ENCODE measurements around the gene EPB41L5.

Gene EPB41L5

DNA sequence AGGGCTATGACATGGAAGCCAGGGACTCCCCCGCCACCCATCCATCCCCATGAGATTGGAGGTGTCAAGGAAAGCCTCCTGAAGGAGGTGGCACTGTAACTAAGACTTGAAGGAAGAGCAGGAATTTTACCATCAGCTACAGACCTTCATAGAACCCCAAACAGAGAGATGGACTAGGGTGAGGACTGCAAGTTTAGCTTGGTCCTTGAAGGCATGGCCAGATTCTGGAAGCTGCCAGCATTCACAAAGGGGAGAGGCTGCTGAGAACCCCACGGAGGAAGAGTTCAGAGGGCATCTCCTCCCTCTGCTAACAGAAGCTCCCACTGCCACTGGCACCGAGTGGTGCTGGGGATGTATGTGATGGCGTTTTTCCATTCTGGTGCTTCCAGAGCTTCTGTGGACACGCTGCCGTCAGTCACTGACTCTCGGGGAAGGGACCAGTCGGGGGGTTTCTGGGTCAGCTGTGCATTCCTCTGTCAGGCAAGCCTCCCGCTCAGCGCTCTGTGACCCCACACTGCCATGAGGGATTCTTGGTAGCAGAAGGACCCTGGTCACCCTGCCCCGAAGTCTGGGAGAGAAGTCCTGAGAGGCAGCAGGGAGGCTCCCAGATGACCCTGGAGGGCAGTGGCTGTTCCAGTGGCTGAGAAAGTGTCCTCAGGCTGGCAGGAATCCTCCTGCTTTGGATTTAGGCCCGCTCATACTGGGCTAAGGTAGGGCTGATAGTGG, 192.2 kb downstream of the EPB41L5 start:
- H3K4me2 ChIP-seq (ENCODE audit: low read depth, low read length), result no peak overlapping the region
- H3K9me3 ChIP-seq (replicated peaks; ENCODE audit: insufficient read depth, low read length), result no peaks in the 10 kb centered on the region
- H3K9ac ChIP-seq (ENCODE audit: low read length), result no peak overlapping the region
- H2AFZ ChIP-seq (ENCODE audit: low read length), result no peak overlapping the region
- H3F3A ChIP-seq (ENCODE audit: insufficient read depth, low read length), result no peaks in the 10 kb centered on the region
- no peaks in the 10 kb centered on the region for H3K9me2 ChIP-seq (replicated peaks; ENCODE audit: insufficient read depth, low read length)
- no peaks in the 10 kb centered on the region for H3K27me3 ChIP-seq (replicated peaks; ENCODE audit: insufficient read depth, low read length)
- H3K36me3 ChIP-seq (replicated peaks; ENCODE audit: insufficient read depth, low read length), result no peaks in the 10 kb centered on the region
- no peak overlapping the region for H3K27ac ChIP-seq (ENCODE audit: low read length)
- no peaks in the 10 kb centered on the region for H3K79me2 ChIP-seq (ENCODE audit: low read length)
- DNase-seq, result no peak
- no peaks in the 10 kb centered on the region for H4K20me1 ChIP-seq (ENCODE audit: insufficient read depth, low read length)
- no peaks in the 10 kb centered on the region for H3K4me1 ChIP-seq (ENCODE audit: low read length)
- H3K4me3 ChIP-seq (ENCODE audit: low read length), result no peak overlapping the region
- TF ChIP-seq EZH2phosphoT487 (IDR thresholded peaks at IDR 0.05; ENCODE audit: low read length), result no peak
- TF ChIP-seq, protein P1, sequence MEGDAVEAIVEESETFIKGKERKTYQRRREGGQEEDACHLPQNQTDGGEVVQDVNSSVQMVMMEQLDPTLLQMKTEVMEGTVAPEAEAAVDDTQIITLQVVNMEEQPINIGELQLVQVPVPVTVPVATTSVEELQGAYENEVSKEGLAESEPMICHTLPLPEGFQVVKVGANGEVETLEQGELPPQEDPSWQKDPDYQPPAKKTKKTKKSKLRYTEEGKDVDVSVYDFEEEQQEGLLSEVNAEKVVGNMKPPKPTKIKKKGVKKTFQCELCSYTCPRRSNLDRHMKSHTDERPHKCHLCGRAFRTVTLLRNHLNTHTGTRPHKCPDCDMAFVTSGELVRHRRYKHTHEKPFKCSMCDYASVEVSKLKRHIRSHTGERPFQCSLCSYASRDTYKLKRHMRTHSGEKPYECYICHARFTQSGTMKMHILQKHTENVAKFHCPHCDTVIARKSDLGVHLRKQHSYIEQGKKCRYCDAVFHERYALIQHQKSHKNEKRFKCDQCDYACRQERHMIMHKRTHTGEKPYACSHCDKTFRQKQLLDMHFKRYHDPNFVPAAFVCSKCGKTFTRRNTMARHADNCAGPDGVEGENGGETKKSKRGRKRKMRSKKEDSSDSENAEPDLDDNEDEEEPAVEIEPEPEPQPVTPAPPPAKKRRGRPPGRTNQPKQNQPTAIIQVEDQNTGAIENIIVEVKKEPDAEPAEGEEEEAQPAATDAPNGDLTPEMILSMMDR (IDR thresholded peaks at IDR 0.05; ENCODE audit: low read length), result no peak
- no peak for TF ChIP-seq EZH2 (optimal IDR thresholded peaks at IDR 0.05; ENCODE audit: low read depth, low read length)

DNA sequence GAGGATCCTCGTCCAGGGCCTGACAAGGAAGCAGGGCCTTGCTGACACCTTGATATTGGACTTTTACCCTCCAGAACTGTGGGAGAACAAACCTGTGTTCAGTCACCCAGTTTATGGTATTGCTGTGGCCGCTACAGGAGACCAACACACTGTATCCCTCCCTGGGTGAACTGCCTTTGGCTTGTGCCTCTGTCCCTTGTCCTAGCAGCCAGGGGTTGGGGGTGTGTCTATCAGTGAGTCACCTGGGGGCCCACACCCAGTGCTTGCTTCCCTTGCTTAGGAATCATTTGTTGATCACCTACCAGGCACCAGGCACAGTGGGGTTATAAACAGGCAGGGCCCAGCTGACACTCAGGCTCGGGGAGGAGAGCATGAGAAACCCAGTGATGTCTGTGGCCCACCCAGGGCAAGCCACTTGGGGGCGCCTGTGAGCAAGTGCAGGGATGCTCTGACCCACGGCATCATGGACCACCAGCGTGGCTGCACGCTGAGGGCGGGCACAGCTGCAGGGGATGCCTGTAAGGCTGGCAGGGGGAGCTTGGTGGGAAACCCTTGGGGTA, 193.2 kb downstream of the EPB41L5 start:
- H3K27me3 ChIP-seq (replicated peaks; ENCODE audit: insufficient read depth, low read length), result no peaks in the 10 kb centered on the region
- no peak overlapping the region for H3K27ac ChIP-seq (ENCODE audit: low read length)
- TF ChIP-seq EZH2phosphoT487 (IDR thresholded peaks at IDR 0.05; ENCODE audit: low read length), result no peak
- TF ChIP-seq, protein P1 (IDR thresholded peaks at IDR 0.05; ENCODE audit: low read length), result peak; percentile 44
- no peak for DNase-seq
- no peak overlapping the region for H2AFZ ChIP-seq (ENCODE audit: low read length)
- H3K79me2 ChIP-seq (ENCODE audit: low read length), result no peaks in the 10 kb centered on the region
- H3F3A ChIP-seq (ENCODE audit: insufficient read depth, low read length), result no peaks in the 10 kb centered on the region
- H3K9me3 ChIP-seq (replicated peaks; ENCODE audit: insufficient read depth, low read length), result no peaks in the 10 kb centered on the region
- H3K4me2 ChIP-seq (ENCODE audit: low read depth, low read length), result no peak overlapping the region
- no peaks in the 10 kb centered on the region for H3K9me2 ChIP-seq (replicated peaks; ENCODE audit: insufficient read depth, low read length)
- H3K36me3 ChIP-seq (replicated peaks; ENCODE audit: insufficient read depth, low read length), result no peaks in the 10 kb centered on the region
- no peak overlapping the region for H3K4me3 ChIP-seq (ENCODE audit: low read length)
- no peak overlapping the region for H3K9ac ChIP-seq (ENCODE audit: low read length)
- no peaks in the 10 kb centered on the region for H4K20me1 ChIP-seq (ENCODE audit: insufficient read depth, low read length)
- H3K4me1 ChIP-seq (ENCODE audit: low read length), result no peaks in the 10 kb centered on the region

DNA sequence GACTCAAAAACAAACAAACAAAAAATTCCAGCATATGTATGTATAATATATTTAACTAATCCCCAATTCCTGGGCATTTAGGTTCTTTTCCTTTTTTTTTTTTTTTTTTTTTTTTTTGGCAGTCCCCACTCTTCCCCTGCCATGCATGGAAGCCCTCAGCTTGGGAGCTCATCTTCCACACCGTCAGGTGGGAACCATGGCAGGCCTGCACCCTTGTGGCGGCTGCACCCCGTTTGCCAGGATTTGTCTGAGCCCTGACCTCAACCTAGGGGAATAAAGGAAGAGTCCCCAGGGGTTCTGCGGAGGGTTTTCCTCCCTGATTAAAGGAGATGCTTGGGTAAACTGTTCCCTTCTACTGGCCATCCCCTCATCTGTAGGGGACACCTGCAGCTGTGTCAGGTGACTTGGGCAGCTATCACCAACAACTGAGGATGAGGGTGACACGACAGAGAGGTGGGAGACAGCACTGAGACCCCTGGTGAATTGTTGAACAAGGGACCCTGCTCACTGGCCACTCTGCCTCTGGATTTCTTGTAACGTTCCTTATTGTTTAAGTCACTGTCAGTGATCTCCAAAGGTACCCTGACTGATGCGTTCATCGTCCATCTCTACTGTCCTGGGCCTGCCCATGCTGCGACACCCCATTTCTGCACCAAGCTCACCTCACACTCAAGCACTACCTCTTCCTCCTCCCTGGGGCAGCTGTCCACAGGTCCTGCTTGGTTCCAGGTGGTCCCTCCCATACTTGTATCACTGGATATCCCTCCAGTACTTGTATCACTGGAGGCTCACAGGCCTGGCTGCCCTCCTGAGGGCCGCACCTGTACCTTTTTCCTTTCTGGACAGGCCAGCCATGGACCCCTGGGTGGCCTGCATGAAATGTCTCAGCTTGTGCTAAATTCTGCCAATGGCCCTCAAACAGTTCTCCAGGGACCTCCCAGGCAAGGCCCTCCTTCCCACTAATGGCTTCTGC, 195.8 kb downstream of the EPB41L5 start:
- no peaks in the 10 kb centered on the region for H3F3A ChIP-seq (ENCODE audit: insufficient read depth, low read length)
- H3K9ac ChIP-seq (ENCODE audit: low read length), result no peak overlapping the region
- no peak overlapping the region for H2AFZ ChIP-seq (ENCODE audit: low read length)
- no peaks in the 10 kb centered on the region for H3K9me3 ChIP-seq (replicated peaks; ENCODE audit: insufficient read depth, low read length)
- DNase-seq, result no peak
- H3K4me2 ChIP-seq (ENCODE audit: low read depth, low read length), result no peak overlapping the region
- no peaks in the 10 kb centered on the region for H3K79me2 ChIP-seq (ENCODE audit: low read length)
- H3K4me1 ChIP-seq (ENCODE audit: low read length), result no peaks in the 10 kb centered on the region
- TF ChIP-seq, protein P1 (IDR thresholded peaks at IDR 0.05; ENCODE audit: low read length), result no peak
- TF ChIP-seq EZH2phosphoT487 (IDR thresholded peaks at IDR 0.05; ENCODE audit: low read length) (no peak), EZH2 (optimal IDR thresholded peaks at IDR 0.05; ENCODE audit: low read depth, low read length) (no peak)
- H3K36me3 ChIP-seq (replicated peaks; ENCODE audit: insufficient read depth, low read length), result no peaks in the 10 kb centered on the region
- H4K20me1 ChIP-seq (ENCODE audit: insufficient read depth, low read length), result no peaks in the 10 kb centered on the region
- no peaks in the 10 kb centered on the region for H3K9me2 ChIP-seq (replicated peaks; ENCODE audit: insufficient read depth, low read length)
- H3K27ac ChIP-seq (ENCODE audit: low read length), result no peak overlapping the region
- no peak overlapping the region for H3K4me3 ChIP-seq (ENCODE audit: low read length)
- no peaks in the 10 kb centered on the region for H3K27me3 ChIP-seq (replicated peaks; ENCODE audit: insufficient read depth, low read length)
